ENCODE results near the gene TEAD4. TPM values are rescaled to one million over a fixed set of nuclear protein-coding genes. Genes with fewer than 3 reads are reported as not detected.

The TEAD4 gene
- total RNA-seq, 1 donor from 2014 or later = 8.8 TPM

DNA sequence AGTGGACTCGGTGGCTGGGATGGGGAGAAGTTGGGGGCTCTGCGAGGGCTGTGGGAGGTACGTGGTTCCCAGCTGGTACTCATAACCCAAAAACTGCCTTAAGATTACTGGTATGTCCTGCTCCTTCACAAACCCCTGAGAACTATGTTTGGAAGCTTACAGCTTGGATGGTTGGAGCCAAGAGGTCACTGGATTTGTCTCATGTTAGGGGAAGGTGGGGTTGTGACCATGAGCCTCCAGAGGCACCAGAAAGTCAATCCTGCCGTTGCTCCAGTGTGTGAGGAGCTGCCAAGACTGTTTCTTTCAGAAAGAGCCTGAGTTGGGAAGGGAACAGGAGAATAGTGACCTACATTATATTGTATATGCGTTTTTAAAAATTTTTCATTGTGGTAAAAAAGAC lies 33.5 kb downstream of the TEAD4 start:
- H4K20me1 ChIP-seq (ENCODE audit: low read depth) = no peaks in the 10 kb centered on the region
- no peak for DNase-seq (ENCODE audit: low spot score)
- no peak for TF ChIP-seq EZH2phosphoT487 (IDR thresholded peaks at IDR 0.05)
- no peak for TF ChIP-seq CTCF (IDR thresholded peaks at IDR 0.05)
- TF ChIP-seq EZH2 (IDR thresholded peaks at IDR 0.05) = no peak
- H3K4me3 Mint-ChIP-seq = no peak overlapping the region
- H3K79me2 ChIP-seq (ENCODE audit: low read depth) = no peaks in the 10 kb centered on the region
- H3K36me3 ChIP-seq = no peaks in the 10 kb centered on the region
- H3K27ac Mint-ChIP-seq = no peak overlapping the region
- H3K27ac ChIP-seq = no peak overlapping the region
- H3K9me3 Mint-ChIP-seq = peaks cover 8% of the 10 kb centered on the region
- H3K4me1 ChIP-seq = no peaks in the 10 kb centered on the region
- no peaks in the 10 kb centered on the region for H3F3A ChIP-seq (ENCODE audit: low read depth)
- H3K4me1 Mint-ChIP-seq = no peaks in the 10 kb centered on the region
- no peak overlapping the region for H3K4me2 ChIP-seq
- no peak overlapping the region for H3K9ac ChIP-seq
- H2AFZ ChIP-seq (replicated peaks) = no peak overlapping the region
- no peaks in the 10 kb centered on the region for H3K9me3 ChIP-seq (ENCODE audit: low read depth)
- H3K27me3 ChIP-seq = no peaks in the 10 kb centered on the region
- peaks cover 7% of the 10 kb centered on the region for H3K36me3 Mint-ChIP-seq
- H3K27me3 Mint-ChIP-seq (ENCODE audit: insufficient read depth, low read depth) = peaks cover 8% of the 10 kb centered on the region
- H3K4me3 ChIP-seq = no peak overlapping the region

DNA sequence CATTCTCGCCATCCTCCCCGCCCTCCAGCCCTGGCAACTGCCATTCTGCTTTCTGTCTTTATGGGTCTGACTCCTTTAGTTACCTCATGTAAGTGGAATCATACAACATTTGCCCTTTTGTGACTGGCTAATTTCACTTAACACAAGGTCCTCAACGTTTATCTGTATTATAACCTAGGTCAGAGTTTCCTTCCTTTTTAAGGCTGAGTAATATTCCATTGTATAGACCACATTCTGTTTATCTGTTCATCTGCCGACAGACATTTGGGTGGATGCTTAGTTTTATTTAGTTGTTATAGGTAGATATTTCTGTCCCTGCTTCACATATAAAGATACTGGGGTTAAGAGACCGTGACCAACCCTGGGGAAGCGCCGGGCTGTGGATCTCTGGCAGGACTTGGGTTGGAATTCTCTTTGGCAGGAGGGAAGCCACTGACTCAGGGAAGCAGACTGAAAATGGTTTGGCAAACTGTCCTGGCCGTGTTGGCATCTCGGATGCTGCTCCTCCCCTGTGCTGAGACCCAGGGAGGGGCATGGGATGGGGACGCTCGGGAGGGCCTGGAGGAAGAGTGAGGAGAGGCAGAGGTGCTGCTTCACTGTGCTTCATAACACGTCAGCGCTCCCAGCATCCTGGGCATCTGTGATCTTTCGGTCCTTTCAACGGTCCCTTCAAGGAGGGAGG lies 38.9 kb downstream of the TEAD4 start:
- Histone ChIP-seq H3K27me3 (no peaks in the 10 kb centered on the region), H3K4me2 (peak overlapping the region; percentile 59), H2AFZ (replicated peaks) (no peak overlapping the region), H3F3A (ENCODE audit: low read depth) (peaks cover 15% of the 10 kb centered on the region), H3K9ac (no peak overlapping the region), H4K20me1 (ENCODE audit: low read depth) (peaks cover 6% of the 10 kb centered on the region), H3K4me1 (peaks cover 17% of the 10 kb centered on the region), H3K79me2 (ENCODE audit: low read depth) (no peaks in the 10 kb centered on the region), H3K36me3 (no peaks in the 10 kb centered on the region), H3K9me3 (ENCODE audit: low read depth) (no peaks in the 10 kb centered on the region), H3K4me3 (no peak overlapping the region), H3K27ac (no peak overlapping the region)
- peaks cover 2% of the 10 kb centered on the region for H3K27me3 Mint-ChIP-seq (ENCODE audit: insufficient read depth, low read depth)
- H3K36me3 Mint-ChIP-seq = peaks cover 4% of the 10 kb centered on the region
- H3K27ac Mint-ChIP-seq = no peak overlapping the region
- no peak for DNase-seq (ENCODE audit: low spot score)
- H3K9me3 Mint-ChIP-seq = no peaks in the 10 kb centered on the region
- no peak overlapping the region for H3K4me3 Mint-ChIP-seq
- peaks cover 14% of the 10 kb centered on the region for H3K4me1 Mint-ChIP-seq
- TF ChIP-seq EZH2 (IDR thresholded peaks at IDR 0.05) (no peak), CTCF (IDR thresholded peaks at IDR 0.05) (no peak), EZH2phosphoT487 (IDR thresholded peaks at IDR 0.05) (no peak)

DNA sequence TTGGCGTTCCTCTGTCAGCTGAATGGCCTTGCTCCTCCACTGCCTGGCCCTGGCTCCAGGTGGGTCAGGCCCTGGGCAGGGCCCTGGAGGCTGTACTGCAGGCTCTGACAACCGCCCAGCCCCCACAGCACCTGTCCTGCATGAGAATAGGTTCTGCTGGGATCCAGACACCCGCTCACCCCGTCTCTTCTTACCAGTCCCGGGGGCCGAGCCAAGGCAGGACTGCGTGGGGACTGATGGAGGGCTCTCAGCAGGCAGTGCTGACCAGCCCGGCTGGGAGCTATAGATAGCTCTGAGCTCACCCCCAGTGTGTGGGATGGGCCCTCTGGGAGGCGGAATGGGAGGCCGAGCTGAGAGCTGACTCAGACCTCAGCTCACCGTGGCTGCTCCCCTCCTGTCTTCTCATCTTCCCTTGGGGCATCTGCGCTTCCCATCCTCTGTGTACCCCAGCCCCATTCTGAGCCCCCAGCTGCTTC lies 39.6 kb downstream of the TEAD4 start:
- peaks cover 5% of the 10 kb centered on the region for H3K27me3 Mint-ChIP-seq (ENCODE audit: insufficient read depth, low read depth)
- H3K4me3 ChIP-seq = no peak overlapping the region
- peak overlapping the region; percentile 59 for H3K4me2 ChIP-seq

More for the DNA sequence above, 39.6 kb downstream of the TEAD4 start:
- TF ChIP-seq EZH2 (IDR thresholded peaks at IDR 0.05) (no peak), EZH2phosphoT487 (IDR thresholded peaks at IDR 0.05) (no peak), CTCF (IDR thresholded peaks at IDR 0.05) (no peak)
- H3K9ac ChIP-seq = no peak overlapping the region
- Mint-ChIP-seq H3K9me3 (no peaks in the 10 kb centered on the region), H3K27ac (no peak overlapping the region), H3K4me1 (peaks cover 16% of the 10 kb centered on the region), H3K4me3 (no peak overlapping the region), H3K36me3 (peaks cover 4% of the 10 kb centered on the region)
- peaks cover 15% of the 10 kb centered on the region for H3F3A ChIP-seq (ENCODE audit: low read depth)
- no peaks in the 10 kb centered on the region for H3K9me3 ChIP-seq (ENCODE audit: low read depth)
- no peaks in the 10 kb centered on the region for H3K79me2 ChIP-seq (ENCODE audit: low read depth)
- H4K20me1 ChIP-seq (ENCODE audit: low read depth) = peaks cover 6% of the 10 kb centered on the region
- H2AFZ ChIP-seq (replicated peaks) = no peak overlapping the region
- no peaks in the 10 kb centered on the region for H3K27me3 ChIP-seq
- H3K27ac ChIP-seq = no peak overlapping the region
- no peaks in the 10 kb centered on the region for H3K36me3 ChIP-seq
- H3K4me1 ChIP-seq = peaks cover 17% of the 10 kb centered on the region
- peak; percentile 47 for DNase-seq (ENCODE audit: low spot score)

All from neural progenitor cell (in vitro differentiated cells).